ENCODE data around the gene VCP. TPM values are rescaled to one million over a fixed set of nuclear protein-coding genes. Genes with fewer than 3 reads are reported as not detected.

VCP gene
- total and polyA plus RNA-seq, 2 donors (not counting 1 experiment from before 2014, with no cell fraction given), result 93.0 to 178 TPM

DNA sequence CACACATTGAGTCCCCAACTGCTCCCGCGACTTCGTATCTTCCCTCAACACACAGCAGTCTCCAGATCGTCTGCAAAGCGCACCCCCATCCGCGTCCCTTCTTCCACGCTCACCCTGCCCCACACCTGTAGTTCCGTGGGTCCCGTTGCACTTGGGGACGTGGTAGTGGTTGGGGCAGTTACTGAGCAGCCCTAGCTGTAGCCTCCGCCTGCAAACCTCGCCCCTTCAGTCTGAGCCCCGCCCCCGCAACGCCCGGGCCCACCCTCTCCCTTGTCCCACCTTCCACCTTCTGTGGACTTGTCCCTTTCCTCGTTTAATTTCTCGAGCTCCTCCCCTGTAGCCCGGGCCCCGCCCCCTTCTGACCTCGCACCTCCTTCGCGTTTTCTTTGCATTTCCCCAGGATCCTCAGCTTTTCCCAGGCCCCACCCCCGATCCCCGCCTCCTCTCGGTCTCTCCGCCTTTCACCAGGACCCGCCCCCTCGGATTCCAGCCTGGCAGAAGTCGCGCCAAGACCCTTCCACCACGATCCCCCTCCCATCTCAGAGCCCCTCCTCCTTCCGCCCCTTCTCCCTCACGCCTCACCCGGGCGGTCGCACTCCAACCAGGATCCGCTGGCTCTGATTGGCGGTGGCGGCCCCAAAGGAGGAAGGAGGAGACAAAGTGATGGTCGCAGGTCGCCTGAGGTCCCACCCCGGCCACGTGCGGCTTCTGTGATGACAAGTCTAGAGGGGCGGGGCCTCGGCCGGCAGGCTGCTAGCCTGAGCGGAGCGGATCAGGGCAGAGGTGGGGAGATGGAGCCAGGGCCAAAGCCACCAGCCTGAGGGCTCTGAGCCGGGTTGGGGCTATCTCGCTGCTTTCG, 43.5 kb upstream of the VCP start, which contains the start of gene ATOSB:
Gene ATOSB, minus strand, starts transcription at position 183 of the 859 bp plus-strand sequence. CDS start 7,588 bp downstream, outside the sequence.
- H4K20me1 ChIP-seq (ENCODE audit: control insufficient read depth, insufficient read depth, low read length, poor library complexity, severe bottlenecking), result no peaks in the 10 kb centered on the region
- peak within 1 kb of the TSS; percentile 99 for H3K4me2 ChIP-seq (replicated peaks; ENCODE audit: low read depth, low read length, poor library complexity, severe bottlenecking)
- ChIA-PET CTCF (interaction anchor here (0.7 to 3.3 kb wide), 12 partner anchors 12 to 739 kb away, joined by 3 to 42 read pairs (median 6); partner anchors contain the start of genes FANCG, MYORG, PIGO and STOML2), POLR2A (interaction anchor here (0.6 to 1.7 kb wide), 5 partner anchors 12 to 245 kb away, joined by 3 to 9 read pairs (median 3); partner anchors contain the start of genes FANCG, STOML2 and VCP)
- Mint-ChIP-seq H3K4me3 (peak within 1 kb of the TSS; percentile 98), H3K4me1 (peaks cover 51% of the 10 kb centered on the region), H3K9me3 (ENCODE audit: insufficient read depth) (no peaks in the 10 kb centered on the region), H3K27me3 (peaks cover 2% of the 10 kb centered on the region), H3K27ac (peak within 1 kb of the TSS; percentile 97)
- intact Hi-C loops (cut with micrococcal nuclease), result loop anchor here (1.0 to 10.0 kb wide), 14 partner anchors 13 to 919 kb away; partner anchors contain the start of genes CCDC107, DNAJB5, FAM221B and FANCG
- H3K4me1 ChIP-seq (ENCODE audit: control insufficient read depth in 2 of 2, insufficient read depth in 2 of 2, low read length in 2 of 2), result peaks cover 36 to 46% of the 10 kb centered on the region in 2 donors
- no peaks in the 10 kb centered on the region for H3K27me3 ChIP-seq (replicated peaks in 1 of 4; ENCODE audit: control extremely low read depth in 1 of 4, control insufficient read depth in 3 of 4, insufficient read depth in 4 of 4, low read length in 3 of 4)
- peak within 1 kb of the TSS; percentile 88 for H3K9ac ChIP-seq (ENCODE audit: low read length)
- H2AFZ ChIP-seq (ENCODE audit: insufficient read depth, low read depth, low read length, poor library complexity, severe bottlenecking), result peak within 1 kb of the TSS; percentile 98
- H3K9me3 ChIP-seq (ENCODE audit: control extremely low read depth in 1 of 3, control insufficient read depth in 2 of 3, insufficient read depth in 1 of 3, low read length in 2 of 3), result no peaks in the 10 kb centered on the region
- peak; percentile 96 for DNase-seq
- ATAC-seq (ENCODE audit: low read depth), result peak; percentile 65
- H3K36me3 ChIP-seq (replicated peaks in 1 of 2; ENCODE audit: control extremely low read depth in 1 of 2, control insufficient read depth in 1 of 2, extremely low read depth in 1 of 2, insufficient read depth in 2 of 2, low read length in 1 of 2), result no peaks in the 10 kb centered on the region
- H3K4me3 ChIP-seq (ENCODE audit: control extremely low read depth in 1 of 5, extremely low read depth in 1 of 5, insufficient read depth in 1 of 5, low read depth in 2 of 5, low read length in 4 of 5), result peak within 1 kb of the TSS; percentile 55 to 86 (median 70)
- H3K79me2 ChIP-seq (ENCODE audit: control insufficient read depth, insufficient read depth, low read length), result peaks cover 4% of the 10 kb centered on the region
- TF ChIP-seq, protein P1, sequence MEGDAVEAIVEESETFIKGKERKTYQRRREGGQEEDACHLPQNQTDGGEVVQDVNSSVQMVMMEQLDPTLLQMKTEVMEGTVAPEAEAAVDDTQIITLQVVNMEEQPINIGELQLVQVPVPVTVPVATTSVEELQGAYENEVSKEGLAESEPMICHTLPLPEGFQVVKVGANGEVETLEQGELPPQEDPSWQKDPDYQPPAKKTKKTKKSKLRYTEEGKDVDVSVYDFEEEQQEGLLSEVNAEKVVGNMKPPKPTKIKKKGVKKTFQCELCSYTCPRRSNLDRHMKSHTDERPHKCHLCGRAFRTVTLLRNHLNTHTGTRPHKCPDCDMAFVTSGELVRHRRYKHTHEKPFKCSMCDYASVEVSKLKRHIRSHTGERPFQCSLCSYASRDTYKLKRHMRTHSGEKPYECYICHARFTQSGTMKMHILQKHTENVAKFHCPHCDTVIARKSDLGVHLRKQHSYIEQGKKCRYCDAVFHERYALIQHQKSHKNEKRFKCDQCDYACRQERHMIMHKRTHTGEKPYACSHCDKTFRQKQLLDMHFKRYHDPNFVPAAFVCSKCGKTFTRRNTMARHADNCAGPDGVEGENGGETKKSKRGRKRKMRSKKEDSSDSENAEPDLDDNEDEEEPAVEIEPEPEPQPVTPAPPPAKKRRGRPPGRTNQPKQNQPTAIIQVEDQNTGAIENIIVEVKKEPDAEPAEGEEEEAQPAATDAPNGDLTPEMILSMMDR (IDR thresholded peaks at IDR 0.05), result no peak
- TF ChIP-seq EZH2 (IDR thresholded peaks at IDR 0.05; ENCODE audit: borderline replicate concordance, insufficient read depth, low read depth, low read length, poor library complexity, severe bottlenecking), result no peak
- WGBS (ENCODE audit: insufficient coverage), result 0% methylated on average over 40 of the region's 54 CpGs
- peak within 1 kb of the TSS; percentile 69 to 93 for H3K27ac ChIP-seq (ENCODE audit: low read length in 2 of 2)
